ENCODE results near the gene PSMD5. TPM values are rescaled to one million over a fixed set of nuclear protein-coding genes. Genes with fewer than 3 reads are reported as not detected.

PSMD5 gene
- total and polyA plus RNA-seq, 10 of the 15 experiments (the other 5 are each of a cell fraction or from before 2014, with no cell fraction given) = 8.8 to 47.7 (median 25.1) TPM

DNA sequence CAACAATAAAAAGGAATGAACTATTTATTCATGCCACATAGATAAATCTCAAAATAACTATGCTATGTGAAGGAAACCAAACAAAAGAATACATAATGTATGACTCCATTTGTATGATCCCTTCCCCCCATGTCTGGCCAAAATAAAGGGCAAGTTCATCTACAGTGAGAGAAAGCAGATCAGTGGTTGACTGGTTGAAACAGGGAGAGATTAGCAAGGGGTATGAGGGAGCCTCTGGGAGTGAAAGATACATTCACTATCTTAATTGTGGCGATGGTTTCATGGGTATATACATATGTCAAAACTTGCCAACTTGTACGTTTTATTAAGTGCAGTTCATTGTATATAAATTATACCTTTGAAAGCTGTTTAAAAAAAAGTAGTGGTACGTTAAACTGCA lies 4.8 kb downstream of the PSMD5 start:
- no peak for DNase-seq (ENCODE audit: low read depth, low spot score)
- SMC1A ChIA-PET (ENCODE audit: uncharacterized antibody, unreplicated experiment) = no interaction called here
- H4K20me1 ChIP-seq (ENCODE audit: control insufficient read depth, insufficient read depth) = no peaks in the 10 kb centered on the region
- H3K9me3 ChIP-seq (replicated peaks; ENCODE audit: control insufficient read depth, insufficient read depth, low read length) = no peaks in the 10 kb centered on the region
- H2AFZ ChIP-seq (ENCODE audit: control insufficient read depth, low read depth, low read length) = no peak overlapping the region
- RAD21 ChIA-PET (ENCODE audit: unreplicated experiment) = no interaction called here
- no peak overlapping the region for H3K9ac ChIP-seq (ENCODE audit: control insufficient read depth, insufficient read depth, low read length)
- no TSS peak for BruUV-seq (replicated peaks)
- 97% methylated on average over 3 of the region's 3 CpGs for WGBS (ENCODE audit: insufficient coverage, insufficient replicate concordance, low lambda C conversion rate, missing lambda C conversion rate)
- peaks cover 0 to 2% of the 10 kb centered on the region in 2 experiments; a peak in 2 of 4 replicates for H3K36me3 ChIP-seq (ENCODE audit: control insufficient read depth in 2 of 2, insufficient read depth in 2 of 2, low read length in 1 of 2)
- ATAC-seq = no peak
- peaks cover 31% of the 10 kb centered on the region for H3K79me2 ChIP-seq (ENCODE audit: control insufficient read depth, insufficient read depth, low read length)
- POLR2A ChIA-PET = no interaction called here
- no peak overlapping the region for H3K4me3 ChIP-seq
- H3K27ac ChIP-seq (ENCODE audit: control insufficient read depth, insufficient read depth) = no peak overlapping the region
- H3K4me1 ChIP-seq (ENCODE audit: control insufficient read depth, insufficient read depth, low read length) = no peaks in the 10 kb centered on the region
- no peak for FAIRE-seq
- intact Hi-C loops (cut with micrococcal nuclease; ENCODE audit: unreplicated experiment) (no loop called here), in situ Hi-C loops (cut with MboI) (no loop called here)
- CTCF ChIA-PET = interaction anchor here (0.6 kb wide), 1 partner anchor 20 kb away, joined by 3 read pairs; no protein-coding TSS in a partner anchor
- no peak for TF ChIP-seq MAX (IDR thresholded peaks at IDR 0.05; ENCODE audit: low read depth, low read length)
- no peak for TF ChIP-seq DPF2 (IDR thresholded peaks at IDR 0.05)
- TF ChIP-seq SMARCA5 (IDR thresholded peaks at IDR 0.05) = no peak
- no peak for TF ChIP-seq BMI1 (IDR thresholded peaks at IDR 0.05; ENCODE audit: borderline replicate concordance)
- no peak for TF ChIP-seq JUNB (IDR thresholded peaks at IDR 0.05)
- TF ChIP-seq ATF7 (IDR thresholded peaks at IDR 0.05; ENCODE audit: low read depth) = no peak
- TF ChIP-seq SMC3 (IDR thresholded peaks at IDR 0.05; ENCODE audit: borderline replicate concordance, low read length) = no peak
- H3K27me3 ChIP-seq (replicated peaks in 1 of 2; ENCODE audit: control insufficient read depth in 2 of 2, insufficient read depth in 2 of 2, low read length in 1 of 2) = no peaks in the 10 kb centered on the region
- no peak overlapping the region for H3K4me2 ChIP-seq (ENCODE audit: control insufficient read depth, insufficient read depth)

DNA sequence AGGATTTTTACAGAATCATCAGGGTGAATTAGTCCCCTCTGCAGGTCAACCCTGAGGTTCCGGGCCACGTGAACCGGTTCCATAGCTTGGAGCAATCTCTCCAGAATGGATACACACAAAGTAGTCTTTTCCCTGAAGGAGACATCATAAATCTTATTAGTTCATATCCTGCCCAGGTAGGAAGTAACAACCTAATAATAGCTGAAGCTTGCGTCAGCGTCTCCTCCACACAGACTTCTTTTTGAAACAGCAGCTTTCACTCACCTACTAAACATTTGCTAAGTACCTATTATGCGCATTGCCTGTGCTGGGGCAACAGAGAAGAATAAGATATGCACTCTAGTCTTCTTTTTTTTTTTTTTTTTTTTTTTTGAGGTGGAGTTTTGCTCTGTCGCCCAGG lies 9.4 kb downstream of the PSMD5 start:
- intact Hi-C loops (cut with micrococcal nuclease; ENCODE audit: unreplicated experiment) = no loop called here
- H3K36me3 ChIP-seq (ENCODE audit: control insufficient read depth in 2 of 2, insufficient read depth in 2 of 2, low read length in 1 of 2) = peaks cover 0 to 19% of the 10 kb centered on the region in 2 experiments; a peak in 2 of 4 replicates
- H4K20me1 ChIP-seq (ENCODE audit: control insufficient read depth, insufficient read depth) = no peaks in the 10 kb centered on the region
- TF ChIP-seq SREBF1 (IDR thresholded peaks at IDR 0.05; ENCODE audit: low read length) = no peak
- TF ChIP-seq SUPT20H (IDR thresholded peaks at IDR 0.05; ENCODE audit: borderline replicate concordance, control insufficient read depth, low read depth, low read length) = no peak
- TF ChIP-seq RAD21 (IDR thresholded peaks at IDR 0.05; ENCODE audit: insufficient read depth, low read depth, low read length) = no peak
- TF ChIP-seq NRF1 (conservative IDR thresholded peaks at IDR 0.05; ENCODE audit: low read depth, low read length) = no peak
- no peak for TF ChIP-seq IKZF2 (IDR thresholded peaks at IDR 0.05)
- no peak for TF ChIP-seq RUNX3 (IDR thresholded peaks at IDR 0.05; ENCODE audit: low read length)
- no peak for TF ChIP-seq ESRRA (IDR thresholded peaks at IDR 0.05; ENCODE audit: low read length)
- TF ChIP-seq, protein P1, sequence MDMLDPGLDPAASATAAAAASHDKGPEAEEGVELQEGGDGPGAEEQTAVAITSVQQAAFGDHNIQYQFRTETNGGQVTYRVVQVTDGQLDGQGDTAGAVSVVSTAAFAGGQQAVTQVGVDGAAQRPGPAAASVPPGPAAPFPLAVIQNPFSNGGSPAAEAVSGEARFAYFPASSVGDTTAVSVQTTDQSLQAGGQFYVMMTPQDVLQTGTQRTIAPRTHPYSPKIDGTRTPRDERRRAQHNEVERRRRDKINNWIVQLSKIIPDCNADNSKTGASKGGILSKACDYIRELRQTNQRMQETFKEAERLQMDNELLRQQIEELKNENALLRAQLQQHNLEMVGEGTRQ (IDR thresholded peaks at IDR 0.05; ENCODE audit: borderline replicate concordance, low read depth, low read length) = no peak
- TF ChIP-seq IRF4 (IDR thresholded peaks at IDR 0.05; ENCODE audit: low read depth, low read length) = no peak
- TF ChIP-seq SMARCA5 (IDR thresholded peaks at IDR 0.05) = no peak
- TF ChIP-seq NR2F1 (conservative IDR thresholded peaks at IDR 0.05) = no peak
- no peak for TF ChIP-seq PAX5 (IDR thresholded peaks at IDR 0.05; ENCODE audit: borderline replicate concordance, low read depth, low read length)
- TF ChIP-seq YY1 (IDR thresholded peaks at IDR 0.05; ENCODE audit: low read depth, low read length) = no peak
- no peak for TF ChIP-seq TCF12 (IDR thresholded peaks at IDR 0.05; ENCODE audit: low read depth, low read length)
- TF ChIP-seq MAX (IDR thresholded peaks at IDR 0.05; ENCODE audit: low read depth, low read length) = no peak
- TF ChIP-seq CREM (IDR thresholded peaks at IDR 0.05; ENCODE audit: low read depth) = no peak

More for the DNA sequence above, 9.4 kb downstream of the PSMD5 start:
- Histone ChIP-seq H3K4me2 (ENCODE audit: control insufficient read depth, insufficient read depth) (no peak overlapping the region), H3K27me3 (replicated peaks in 1 of 2; ENCODE audit: control insufficient read depth in 2 of 2, insufficient read depth in 2 of 2, low read length in 1 of 2) (no peaks in the 10 kb centered on the region), H3K9me3 (replicated peaks; ENCODE audit: control insufficient read depth, insufficient read depth, low read length) (no peaks in the 10 kb centered on the region), H3K27ac (ENCODE audit: control insufficient read depth, insufficient read depth) (no peak overlapping the region), H3K4me3 (no peak overlapping the region), H3K4me1 (ENCODE audit: control insufficient read depth, insufficient read depth, low read length) (no peaks in the 10 kb centered on the region), H2AFZ (ENCODE audit: control insufficient read depth, low read depth, low read length) (no peak overlapping the region), H3K9ac (ENCODE audit: control insufficient read depth, insufficient read depth, low read length) (no peak overlapping the region), H3K79me2 (ENCODE audit: control insufficient read depth, insufficient read depth, low read length) (peaks cover 5% of the 10 kb centered on the region)
- 99% methylated on average over 7 of the region's 7 CpGs for WGBS (ENCODE audit: insufficient coverage, insufficient replicate concordance, low lambda C conversion rate, missing lambda C conversion rate)
- DNase-seq (ENCODE audit: low read depth, low spot score) (no peak), FAIRE-seq (no peak), ATAC-seq (no peak)
- ChIA-PET SMC1A (ENCODE audit: uncharacterized antibody, unreplicated experiment) (interaction anchor here (1.5 kb wide), 1 partner anchor 77 kb away, joined by 3 read pairs; no protein-coding TSS in a partner anchor), RAD21 (ENCODE audit: unreplicated experiment) (no interaction called here), CTCF (interaction anchor here (0.8 to 2.5 kb wide), 4 partner anchors 11 to 278 kb away, joined by 3 to 8 read pairs (median 4); no protein-coding TSS in a partner anchor), POLR2A (interaction anchor here (1.7 kb wide), 1 partner anchor 15 kb away, joined by 5 read pairs; no protein-coding TSS in a partner anchor)
- BruUV-seq (replicated peaks) = no TSS peak
- in situ Hi-C loops (cut with MboI) = no loop called here

Data from GM12878 (cell line).